ENCODE results near the gene MICALL1.
"Not testable (repeated sequence)": the region's sequence is repeated elsewhere in the genome, so short reads cannot be mapped to it uniquely, and the experiment has no call there.

The MICALL1 gene

DNA sequence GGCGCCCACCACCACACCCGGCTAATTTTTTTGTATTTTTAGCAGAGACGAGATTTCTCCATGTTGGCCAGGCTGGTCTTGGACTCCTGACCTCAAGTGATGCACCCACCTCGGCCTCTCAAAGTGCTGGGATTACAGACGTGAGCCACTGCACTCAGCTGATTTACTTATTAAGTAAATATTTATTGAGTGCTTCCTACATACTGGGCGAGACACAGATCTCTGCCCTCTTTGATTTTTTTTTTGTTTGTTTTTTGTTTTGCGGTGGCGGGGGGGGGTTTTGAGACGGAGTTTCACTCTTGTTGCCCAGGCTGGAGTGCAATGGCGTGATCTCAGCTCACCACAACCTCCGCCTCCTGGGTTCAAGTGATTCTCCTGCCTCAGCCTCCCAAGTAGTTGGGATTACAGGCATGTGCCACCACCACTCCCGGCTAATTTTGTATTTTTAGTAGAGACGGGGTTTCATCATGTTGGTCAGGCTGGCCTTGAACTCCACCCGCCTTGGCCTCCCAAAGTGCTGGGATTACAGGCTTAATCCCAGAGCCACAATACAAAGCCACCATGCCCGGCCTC, 49.8 kb downstream of the MICALL1 start:
- not testable (repeated sequence) for H3K4ac ChIP-seq (ENCODE audit: low read length); H3K14ac ChIP-seq (ENCODE audit: low read length); H2BK12ac ChIP-seq (ENCODE audit: low read length); H4K91ac ChIP-seq (ENCODE audit: low read depth, low read length, poor library complexity); H3K18ac ChIP-seq (ENCODE audit: low read length); H3K79me1 ChIP-seq (ENCODE audit: low read depth, low read length); H2AFZ ChIP-seq (ENCODE audit: low read length); H3K4me2 ChIP-seq (ENCODE audit: insufficient read depth, low read length, poor library complexity, severe bottlenecking); H3K23ac ChIP-seq (ENCODE audit: low read depth, low read length, poor library complexity); DNase-seq (ENCODE audit: low spot score); H3K4me3 ChIP-seq (ENCODE audit: low read length in 2 of 2); H2AK5ac ChIP-seq (ENCODE audit: low read depth, low read length); H4K8ac ChIP-seq (ENCODE audit: low read depth, low read length); H3K9ac ChIP-seq (ENCODE audit: low read depth, low read length, poor library complexity); H3K4me1 ChIP-seq (ENCODE audit: control insufficient read depth in 2 of 2, insufficient read depth in 1 of 2, low read depth in 1 of 2, low read length in 2 of 2); H3K27me3 ChIP-seq (ENCODE audit: control insufficient read depth in 3 of 3, insufficient read depth in 3 of 3, low read depth in 1 of 3, low read length in 3 of 3); H2BK120ac ChIP-seq (ENCODE audit: low read depth, low read length); H2BK15ac ChIP-seq (ENCODE audit: low read length); H3K9me3 ChIP-seq (replicated peaks in 1 of 2; ENCODE audit: control insufficient read depth in 2 of 2, insufficient read depth in 1 of 2, low read depth in 1 of 2, low read length in 2 of 2); H2BK5ac ChIP-seq (ENCODE audit: low read length); H3K27ac ChIP-seq (replicated peaks; ENCODE audit: low read length)
- WGBS, 2 donors (ENCODE audit: extremely low coverage in 2 of 2, insufficient read length in 2 of 2, insufficient replicate concordance in 1 of 2), result no CpG with 5 or more reads among the region's 15 CpGs
- peaks cover 24 to 42% of the 10 kb centered on the region in 2 donors for H3K36me3 ChIP-seq (replicated peaks in 1 of 2; ENCODE audit: control insufficient read depth in 2 of 2, insufficient read depth in 2 of 2, low read length in 2 of 2)

DNA sequence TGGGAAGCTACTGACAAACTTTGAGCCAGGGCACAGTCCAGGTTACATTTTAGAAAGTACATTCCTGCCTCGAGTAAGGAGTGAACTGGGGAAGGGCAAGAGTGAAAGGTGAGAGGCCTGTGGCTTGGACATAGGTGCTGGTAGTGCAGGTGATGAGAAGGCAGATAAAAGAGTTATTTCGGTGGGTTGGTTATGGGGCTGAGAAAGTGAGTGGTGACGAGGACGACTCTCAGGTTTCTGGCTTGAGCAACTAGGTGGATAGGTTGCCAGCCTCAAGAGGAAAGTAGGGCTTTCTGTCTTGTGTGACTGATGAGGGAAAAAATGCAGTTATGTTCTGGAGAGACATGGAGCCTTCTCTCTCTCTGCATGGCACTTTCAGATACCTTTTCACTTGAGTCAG, 51.1 kb downstream of the MICALL1 start:
- Histone ChIP-seq H3K4ac (ENCODE audit: low read length) (no peak overlapping the region), H4K8ac (ENCODE audit: low read depth, low read length) (no peak overlapping the region), H2BK120ac (ENCODE audit: low read depth, low read length) (no peak overlapping the region), H3K79me1 (ENCODE audit: low read depth, low read length) (peaks cover 3% of the 10 kb centered on the region), H3K36me3 (replicated peaks in 1 of 2; ENCODE audit: control insufficient read depth in 2 of 2, insufficient read depth in 2 of 2, low read length in 2 of 2) (peaks cover 32 to 56% of the 10 kb centered on the region in 2 donors), H2AFZ (ENCODE audit: low read length) (no peak overlapping the region), H3K27ac (replicated peaks; ENCODE audit: low read length) (no peak overlapping the region), H3K27me3 (ENCODE audit: control insufficient read depth in 3 of 3, insufficient read depth in 3 of 3, low read depth in 1 of 3, low read length in 3 of 3) (no peaks in the 10 kb centered on the region), H3K4me3 (ENCODE audit: low read length in 2 of 2) (no peak overlapping the region), H3K18ac (ENCODE audit: low read length) (no peak overlapping the region), H3K23ac (ENCODE audit: low read depth, low read length, poor library complexity) (no peak overlapping the region), H3K9me3 (replicated peaks in 1 of 2; ENCODE audit: control insufficient read depth in 2 of 2, insufficient read depth in 1 of 2, low read depth in 1 of 2, low read length in 2 of 2) (peaks cover 0 to 2% of the 10 kb centered on the region in 2 donors), H2AK5ac (ENCODE audit: low read depth, low read length) (no peak overlapping the region), H2BK15ac (ENCODE audit: low read length) (no peak overlapping the region), H3K4me2 (ENCODE audit: insufficient read depth, low read length, poor library complexity, severe bottlenecking) (no peak overlapping the region), H3K14ac (ENCODE audit: low read length) (no peak overlapping the region), H3K4me1 (ENCODE audit: control insufficient read depth in 2 of 2, insufficient read depth in 1 of 2, low read depth in 1 of 2, low read length in 2 of 2) (peaks cover 6 to 8% of the 10 kb centered on the region in 2 donors), H2BK12ac (ENCODE audit: low read length) (no peak overlapping the region), H4K91ac (ENCODE audit: low read depth, low read length, poor library complexity) (no peak overlapping the region), H2BK5ac (ENCODE audit: low read length) (no peak overlapping the region), H3K9ac (ENCODE audit: low read depth, low read length, poor library complexity) (no peak overlapping the region)
- no peak for DNase-seq (ENCODE audit: low spot score)
- WGBS, 2 donors (ENCODE audit: extremely low coverage in 2 of 2, insufficient read length in 2 of 2, insufficient replicate concordance in 1 of 2), result no CpG with 5 or more reads among the region's 4 CpGs

DNA sequence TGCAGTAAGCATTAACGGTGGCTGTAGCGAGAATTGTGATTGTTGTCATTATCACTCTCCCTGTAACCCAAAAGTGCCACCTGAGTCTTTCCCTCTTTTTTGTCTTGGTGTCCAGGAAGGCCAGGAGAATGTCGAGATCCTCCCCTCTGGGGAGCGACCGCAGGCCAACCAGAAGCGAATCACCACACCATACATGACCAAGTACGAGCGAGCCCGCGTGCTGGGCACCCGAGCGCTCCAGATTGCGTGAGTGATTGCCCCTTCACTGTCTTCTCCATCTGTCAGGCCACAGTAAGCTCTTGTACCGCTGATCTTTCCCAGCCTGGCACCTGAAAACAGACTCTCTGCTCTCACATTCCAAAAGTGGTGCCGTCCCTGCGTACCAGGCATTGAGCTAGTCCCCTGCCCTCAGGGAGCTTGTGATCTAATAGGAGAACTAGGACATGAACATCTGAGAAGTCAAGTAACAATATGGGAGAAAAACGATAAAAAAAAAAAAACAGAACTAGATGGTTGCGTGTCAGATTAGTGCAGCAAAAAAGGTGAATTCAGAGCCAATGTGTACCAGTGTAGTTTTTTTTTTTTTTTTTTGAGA, 53.2 kb downstream of the MICALL1 start:
- Histone ChIP-seq H3K9ac (ENCODE audit: low read depth, low read length, poor library complexity) (no peak overlapping the region), H2BK5ac (ENCODE audit: low read length) (no peak overlapping the region), H2BK120ac (ENCODE audit: low read depth, low read length) (no peak overlapping the region), H2BK15ac (ENCODE audit: low read length) (no peak overlapping the region), H3K23ac (ENCODE audit: low read depth, low read length, poor library complexity) (no peak overlapping the region), H4K8ac (ENCODE audit: low read depth, low read length) (no peak overlapping the region), H4K91ac (ENCODE audit: low read depth, low read length, poor library complexity) (no peak overlapping the region), H3K4me2 (ENCODE audit: insufficient read depth, low read length, poor library complexity, severe bottlenecking) (no peak overlapping the region), H2BK12ac (ENCODE audit: low read length) (no peak overlapping the region), H3K27ac (replicated peaks; ENCODE audit: low read length) (no peak overlapping the region), H3K79me1 (ENCODE audit: low read depth, low read length) (peaks cover 3% of the 10 kb centered on the region), H3K27me3 (ENCODE audit: control insufficient read depth in 3 of 3, insufficient read depth in 3 of 3, low read depth in 1 of 3, low read length in 3 of 3) (no peaks in the 10 kb centered on the region), H3K4me1 (ENCODE audit: control insufficient read depth in 2 of 2, insufficient read depth in 1 of 2, low read depth in 1 of 2, low read length in 2 of 2) (peaks cover 3 to 6% of the 10 kb centered on the region in 2 donors), H3K9me3 (replicated peaks in 1 of 2; ENCODE audit: control insufficient read depth in 2 of 2, insufficient read depth in 1 of 2, low read depth in 1 of 2, low read length in 2 of 2) (peaks cover 0 to 2% of the 10 kb centered on the region in 2 donors), H3K14ac (ENCODE audit: low read length) (no peak overlapping the region), H3K36me3 (replicated peaks in 1 of 2; ENCODE audit: control insufficient read depth in 2 of 2, insufficient read depth in 2 of 2, low read length in 2 of 2) (peaks cover 36 to 69% of the 10 kb centered on the region in 2 donors), H3K4me3 (ENCODE audit: low read length in 2 of 2) (no peak overlapping the region), H3K4ac (ENCODE audit: low read length) (no peak overlapping the region), H3K18ac (ENCODE audit: low read length) (no peak overlapping the region), H2AK5ac (ENCODE audit: low read depth, low read length) (no peak overlapping the region), H2AFZ (ENCODE audit: low read length) (no peak overlapping the region)
- no peak for DNase-seq (ENCODE audit: low spot score)
- WGBS, 2 donors (ENCODE audit: extremely low coverage in 2 of 2, insufficient read length in 2 of 2, insufficient replicate concordance in 1 of 2), result no CpG with 5 or more reads among the region's 18 CpGs

DNA sequence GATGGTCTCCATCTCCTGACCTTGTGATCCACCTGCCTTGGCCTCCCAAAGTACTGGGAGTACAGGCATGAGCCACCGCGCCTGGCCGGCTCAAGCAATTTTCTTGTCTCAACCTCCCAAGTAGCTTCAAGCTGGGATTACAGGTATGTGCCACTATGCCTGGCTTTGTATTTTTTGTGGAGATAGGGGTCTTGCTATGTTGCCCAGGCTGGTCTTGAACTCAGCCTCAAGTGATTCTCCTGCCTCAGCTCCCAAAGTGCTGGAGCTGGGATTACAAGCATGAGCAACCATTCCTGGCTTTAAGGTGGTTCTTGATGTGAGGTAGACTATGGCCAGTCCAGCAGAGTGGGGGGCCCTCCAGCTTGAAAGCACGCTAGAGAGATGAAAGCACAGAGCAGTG, 55.0 kb downstream of the MICALL1 start:
- Histone ChIP-seq H2BK120ac (ENCODE audit: low read depth, low read length) (no peak overlapping the region), H2BK12ac (ENCODE audit: low read length) (no peak overlapping the region), H2AK5ac (ENCODE audit: low read depth, low read length) (no peak overlapping the region), H3K4me1 (ENCODE audit: control insufficient read depth in 2 of 2, insufficient read depth in 1 of 2, low read depth in 1 of 2, low read length in 2 of 2) (peaks cover 0 to under 1% of the 10 kb centered on the region in 2 donors), H4K8ac (ENCODE audit: low read depth, low read length) (no peak overlapping the region), H3K79me1 (ENCODE audit: low read depth, low read length) (peaks cover 2% of the 10 kb centered on the region), H3K36me3 (replicated peaks in 1 of 2; ENCODE audit: control insufficient read depth in 2 of 2, insufficient read depth in 2 of 2, low read length in 2 of 2) (peaks cover 36 to 83% of the 10 kb centered on the region in 2 donors), H3K4ac (ENCODE audit: low read length) (no peak overlapping the region), H3K4me3 (ENCODE audit: low read length in 2 of 2) (no peak overlapping the region), H3K4me2 (ENCODE audit: insufficient read depth, low read length, poor library complexity, severe bottlenecking) (no peak overlapping the region), H4K91ac (ENCODE audit: low read depth, low read length, poor library complexity) (no peak overlapping the region), H3K9me3 (replicated peaks in 1 of 2; ENCODE audit: control insufficient read depth in 2 of 2, insufficient read depth in 1 of 2, low read depth in 1 of 2, low read length in 2 of 2) (peaks cover 0 to 2% of the 10 kb centered on the region in 2 donors), H2BK5ac (ENCODE audit: low read length) (no peak overlapping the region), H3K14ac (ENCODE audit: low read length) (no peak overlapping the region), H3K18ac (ENCODE audit: low read length) (no peak overlapping the region), H3K9ac (ENCODE audit: low read depth, low read length, poor library complexity) (no peak overlapping the region), H2AFZ (ENCODE audit: low read length) (no peak overlapping the region), H3K27me3 (ENCODE audit: control insufficient read depth in 3 of 3, insufficient read depth in 3 of 3, low read depth in 1 of 3, low read length in 3 of 3) (no peaks in the 10 kb centered on the region), H3K27ac (replicated peaks; ENCODE audit: low read length) (no peak overlapping the region), H3K23ac (ENCODE audit: low read depth, low read length, poor library complexity) (no peak overlapping the region), H2BK15ac (ENCODE audit: low read length) (no peak overlapping the region)
- no CpG with 5 or more reads among the region's 4 CpGs for WGBS, 2 donors (ENCODE audit: extremely low coverage in 2 of 2, insufficient read length in 2 of 2, insufficient replicate concordance in 1 of 2)
- DNase-seq (ENCODE audit: low spot score), result no peak
